Esophagus squamous epithelium (tissue), 5 donors: ENCODE data around the gene LYPLA2. TPM values are rescaled to one million over a fixed set of nuclear protein-coding genes. Genes with fewer than 3 reads are reported as not detected.
"Not testable (repeated sequence)": the region's sequence is repeated elsewhere in the genome, so short reads cannot be mapped to it uniquely, and the experiment has no call there.

ENCODE experiments used
- DNase-seq: peaks from one replicate; lab custom pipeline; 2025; lab: John Stamatoyannopoulos, UW
- H3K27ac ChIP-seq, 4 donors: fragments of 200-600 bp; sonication (generic); one replicate each; pipeline ENCODE4 v1.5.1; 2016 to 2019; ENCODE audit warnings: mild to moderate bottlenecking in 1 of 4
- H3K27me3 ChIP-seq, 4 donors: fragments of 200-600 bp; sonication (generic); 1 replicate in 3 of 4; 2 replicates in 1 of 4; pipeline versions ENCODE4 v1.5.1 to v1.6.0; 2017 to 2021; ENCODE audit warnings: antibody characterized with exemption in 1 of 4
- H3K36me3 ChIP-seq, 3 donors: fragments of 200-600 bp; sonication (generic); one replicate each; pipeline ENCODE4 v1.5.1; 2016 to 2019
- H3K4me1 ChIP-seq, 3 donors: fragments of 200-600 bp; sonication (generic); one replicate each; pipeline ENCODE4 v1.5.1; 2017 to 2019
- H3K4me3 ChIP-seq, 4 donors: fragments of 200-600 bp; sonication (generic); 1 replicate in 3 of 4; 2 replicates in 1 of 4; pipeline ENCODE4 v1.5.1; 2016 to 2019; ENCODE audit warnings: mild to moderate bottlenecking in 2 of 4, moderate library complexity in 1 of 4
- H3K9me3 ChIP-seq, 3 donors: fragments of 200-600 bp; sonication (generic); one replicate each; pipeline ENCODE4 v1.5.1; 2016 to 2019
- POLR2A ChIP-seq, 4 donors: fragments of 450-650 bp; IDR thresholded peaks; one replicate each; pipeline ENCODE4 v1.6.1; 2017; ENCODE audit warnings: antibody characterized with exemption in 4 of 4, mild to moderate bottlenecking in 4 of 4, moderate library complexity in 3 of 4
- WGBS, 2 donors: methylation state at CpG; one replicate each; pipeline ENCODE4 v1.1.5; 2018; 5-methylcytosine and 5-hydroxymethylcytosine counted together
- intact Hi-C: fragments of 100-400 bp; cut with DNase I; formaldehyde crosslinking; loops from one replicate; pipeline ENCODE4 v1.15.0; 2022
- total RNA-seq, 4 donors: library from RNA; depleted of rRNA; stranded (reverse); fragments of >200 nt; gene quantifications; one replicate each; pipeline ENCODE4 v1.1.0, GENCODE V29; 2016
- TF ChIP-seq, protein P1 (sequence below), 6 experiments: fragments of 450-650 bp in 4 of 6; fragments of 200-600 bp in 2 of 6; sonication (generic) in 2 of 6; IDR thresholded peaks; one replicate each; pipeline ENCODE4 v1.5.1; 2016 to 2019; ENCODE audit warnings: antibody characterized with exemption in 6 of 6, mild to moderate bottlenecking in 4 of 6, moderate library complexity in 4 of 6
- donor health status: DM: yes; HTN: yes; CAD: no.

Gene LYPLA2
- total RNA-seq, 4 donors from 2014 or later: 51.9 to 75.5 (median 64.4) TPM

DNA sequence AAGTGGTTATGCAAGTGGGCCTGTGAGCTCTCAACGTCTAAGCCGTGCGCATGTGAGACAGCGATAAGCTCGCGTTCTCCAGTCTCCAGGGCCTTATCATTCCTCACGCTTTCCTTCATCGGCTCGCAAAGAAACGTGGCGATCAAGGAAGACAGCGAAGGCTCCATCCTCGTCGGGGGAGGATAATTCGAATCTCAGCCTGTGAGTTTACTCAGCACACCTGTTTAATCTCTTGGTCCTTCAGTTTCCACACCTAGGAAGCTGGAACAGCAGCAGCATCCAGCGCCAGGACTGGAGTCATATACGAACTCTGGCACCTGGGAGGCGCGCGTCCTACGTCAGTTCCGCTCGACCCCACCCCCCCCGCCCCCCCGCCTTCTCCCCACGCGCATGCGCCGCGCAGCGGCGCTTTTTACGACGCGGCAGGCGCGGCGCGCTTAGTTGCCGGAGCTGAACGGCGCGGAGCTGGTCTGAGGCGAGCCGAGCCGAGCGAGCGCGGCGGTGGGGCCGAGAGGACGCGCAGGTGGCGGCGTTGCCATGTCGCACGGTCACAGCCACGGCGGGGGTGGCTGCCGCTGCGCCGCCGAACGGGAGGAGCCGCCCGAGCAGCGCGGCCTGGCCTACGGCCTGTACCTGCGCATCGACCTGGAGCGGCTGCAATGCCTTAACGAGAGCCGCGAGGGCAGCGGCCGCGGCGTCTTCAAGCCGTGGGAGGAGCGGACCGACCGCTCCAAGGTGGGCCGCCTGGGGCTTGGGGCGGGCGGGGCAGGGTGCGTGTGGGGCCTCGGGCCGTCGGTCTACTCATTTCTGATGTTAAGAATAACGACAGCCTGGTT, 12.7 kb upstream of the LYPLA2 start, which contains the start of gene PITHD1:
TSS of gene PITHD1 (plus strand) at position 440 of the 836 bp plus-strand sequence. CDS start at position 538, 98 bp downstream.
- Histone ChIP-seq H3K27ac (peak within 1 kb of the TSS; percentile 86 to 97 (median 92)), H3K4me1 (peaks cover 19 to 38% (median 22%) of the 10 kb centered on the region in 3 donors), H3K9me3 (no peaks in the 10 kb centered on the region), H3K4me3 (peak within 1 kb of the TSS; percentile 63 to 95 (median 90)), H3K27me3 (no peaks in the 10 kb centered on the region), H3K36me3 (peaks cover 0 to 33% (median 0%) of the 10 kb centered on the region in 3 donors)
- 0 to 1% methylated on average over 13 to 45 of the region's 91 CpGs for WGBS, 2 donors
- peak in 3 of 4 donors; percentile 84 to 94 (median 89) for TF ChIP-seq POLR2A (IDR thresholded peaks at IDR 0.05)
- TF ChIP-seq, protein P1, sequence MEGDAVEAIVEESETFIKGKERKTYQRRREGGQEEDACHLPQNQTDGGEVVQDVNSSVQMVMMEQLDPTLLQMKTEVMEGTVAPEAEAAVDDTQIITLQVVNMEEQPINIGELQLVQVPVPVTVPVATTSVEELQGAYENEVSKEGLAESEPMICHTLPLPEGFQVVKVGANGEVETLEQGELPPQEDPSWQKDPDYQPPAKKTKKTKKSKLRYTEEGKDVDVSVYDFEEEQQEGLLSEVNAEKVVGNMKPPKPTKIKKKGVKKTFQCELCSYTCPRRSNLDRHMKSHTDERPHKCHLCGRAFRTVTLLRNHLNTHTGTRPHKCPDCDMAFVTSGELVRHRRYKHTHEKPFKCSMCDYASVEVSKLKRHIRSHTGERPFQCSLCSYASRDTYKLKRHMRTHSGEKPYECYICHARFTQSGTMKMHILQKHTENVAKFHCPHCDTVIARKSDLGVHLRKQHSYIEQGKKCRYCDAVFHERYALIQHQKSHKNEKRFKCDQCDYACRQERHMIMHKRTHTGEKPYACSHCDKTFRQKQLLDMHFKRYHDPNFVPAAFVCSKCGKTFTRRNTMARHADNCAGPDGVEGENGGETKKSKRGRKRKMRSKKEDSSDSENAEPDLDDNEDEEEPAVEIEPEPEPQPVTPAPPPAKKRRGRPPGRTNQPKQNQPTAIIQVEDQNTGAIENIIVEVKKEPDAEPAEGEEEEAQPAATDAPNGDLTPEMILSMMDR (IDR thresholded peaks at IDR 0.05): no peak
- no peak for DNase-seq
- intact Hi-C loops: no loop called here

- no peak for TF ChIP-seq POLR2A (IDR thresholded peaks at IDR 0.05)
- TF ChIP-seq, protein P1 (IDR thresholded peaks at IDR 0.05): no peak
- DNase-seq: no peak
- intact Hi-C loops: no loop called here
- Histone ChIP-seq H3K4me3 (no peak overlapping the region), H3K27me3 (no peaks in the 10 kb centered on the region), H3K27ac (peak overlapping the region in 3 of 4 donors; percentile 86 to 97 (median 89)), H3K9me3 (no peaks in the 10 kb centered on the region), H3K36me3 (peaks cover 0 to 50% (median 0%) of the 10 kb centered on the region in 3 donors), H3K4me1 (peaks cover 19 to 38% (median 22%) of the 10 kb centered on the region in 3 donors)
- 29 to 43% methylated on average over 3 of the region's 3 CpGs for WGBS, 2 donors
Observed at GRCh38 chr1:23779826-23780371, 11.0 kb upstream of the LYPLA2 start.

- Histone ChIP-seq H3K36me3 (peaks cover 0 to 83% (median 13%) of the 10 kb centered on the region in 3 donors), H3K4me1 (peaks cover 12 to 24% (median 15%) of the 10 kb centered on the region in 3 donors)
- DNase-seq, H3K9me3 ChIP-seq, H3K27me3 ChIP-seq, intact Hi-C loops, H3K27ac ChIP-seq, H3K4me3 ChIP-seq: not testable (repeated sequence)
- 88 to 92% methylated on average over 11 of the region's 11 CpGs for WGBS, 2 donors
Observed at GRCh38 chr1:23783141-23783540, 7.8 kb upstream of the LYPLA2 start.

- peaks cover under 1 to 12% (median 1%) of the 10 kb centered on the region in 3 donors for H3K4me1 ChIP-seq
- intact Hi-C loops: no loop called here
- WGBS, 2 donors: 75 to 84% methylated on average over 4 of the region's 4 CpGs
- no peaks in the 10 kb centered on the region for H3K9me3 ChIP-seq
- TF ChIP-seq, protein P1 (IDR thresholded peaks at IDR 0.05): no peak
- TF ChIP-seq POLR2A (IDR thresholded peaks at IDR 0.05): no peak
- H3K27ac ChIP-seq: no peak overlapping the region
- H3K27me3 ChIP-seq: no peaks in the 10 kb centered on the region
- no peak for DNase-seq
- H3K36me3 ChIP-seq: peaks cover 0 to 95% (median 13%) of the 10 kb centered on the region in 3 donors
- no peak overlapping the region for H3K4me3 ChIP-seq
Observed at GRCh38 chr1:23784846-23785245, 6.1 kb upstream of the LYPLA2 start.

DNA sequence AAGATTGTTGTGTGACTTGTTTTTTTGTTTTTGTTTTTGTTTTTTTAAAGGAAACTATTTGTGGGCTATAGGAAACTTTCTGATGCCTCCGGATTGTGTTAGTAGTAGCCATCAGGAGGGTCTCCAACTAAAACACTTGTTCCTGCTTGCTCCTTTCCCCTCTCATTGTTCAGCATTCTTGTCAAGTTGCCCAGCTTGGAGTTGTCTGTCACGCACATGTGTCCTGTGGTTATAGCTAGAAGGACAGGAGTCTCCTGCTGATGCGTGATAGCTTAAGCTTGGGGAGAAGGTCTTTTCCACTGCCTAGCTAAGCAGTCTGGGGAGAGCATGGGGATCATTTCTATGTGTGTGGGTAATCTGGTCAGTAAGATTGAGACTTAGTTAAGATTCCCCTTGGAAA, 3.2 kb upstream of the LYPLA2 start:
- peaks cover 0 to 68% (median 13%) of the 10 kb centered on the region in 3 donors for H3K36me3 ChIP-seq
- WGBS, 2 donors: 88 to 94% methylated on average over 2 to 3 of the region's 3 CpGs

More for the DNA sequence above, 3.2 kb upstream of the LYPLA2 start:
- Histone ChIP-seq H3K9me3 (no peaks in the 10 kb centered on the region), H3K27me3 (no peaks in the 10 kb centered on the region), H3K27ac (no peak overlapping the region), H3K4me3 (no peak overlapping the region), H3K4me1 (peaks cover 12 to 25% (median 17%) of the 10 kb centered on the region in 3 donors)
- DNase-seq: no peak
- intact Hi-C loops: no loop called here
- TF ChIP-seq, protein P1 (IDR thresholded peaks at IDR 0.05): no peak
- no peak for TF ChIP-seq POLR2A (IDR thresholded peaks at IDR 0.05)
